GM23338 (cell line): ENCODE results near the gene PARD3. TPM values are rescaled to one million over a fixed set of nuclear protein-coding genes. Genes with fewer than 3 reads are reported as not detected.

Experiments
- ATAC-seq: fragments of 200-7000 bp; cut with Tn5 transposase; 3 replicates; pipeline ENCODE4 v1.9.1; 2020
- DNase-seq: peaks from one replicate; pipeline ENCODE4 v3.0.0-alpha.2; 2015; ENCODE audit warnings: low spot score
- H2AFZ ChIP-seq: fragments of 200-600 bp; sonication (generic); 2 replicates; pipeline ENCODE4 v1.8.0; 2016; ENCODE audit warnings: antibody characterized with exemption, mild to moderate bottlenecking, moderate library complexity
- H3F3A ChIP-seq: fragments of 200-600 bp; sonication (generic); replicated peaks from 2 replicates; pipeline ENCODE4 v1.8.0; 2017; ENCODE audit warnings: antibody characterized with exemption, mixed run types, low read depth
- H3K27ac ChIP-seq: fragments of 200-600 bp; sonication (generic); 2 replicates; pipeline ENCODE4 v1.6.1; 2016; ENCODE audit warnings: low read depth
- H3K27me3 ChIP-seq: fragments of 200-600 bp; sonication (generic); 2 replicates; pipeline ENCODE4 v1.8.0; 2016; ENCODE audit warnings: mild to moderate bottlenecking, mixed run types, moderate library complexity; ENCODE audit not compliant: insufficient read depth
- H3K36me3 ChIP-seq: fragments of 200-600 bp; sonication (generic); 2 replicates; pipeline ENCODE4 v1.8.0; 2016; ENCODE audit warnings: mild to moderate bottlenecking; ENCODE audit not compliant: insufficient read depth
- H3K4me1 ChIP-seq: fragments of 200-600 bp; sonication (generic); 2 replicates; pipeline ENCODE4 v1.8.0; 2016; ENCODE audit warnings: mild to moderate bottlenecking, moderate library complexity; ENCODE audit not compliant: insufficient read depth
- H3K4me2 ChIP-seq: fragments of 200-600 bp; sonication (generic); 2 replicates; pipeline ENCODE4 v1.7.1; 2017; ENCODE audit warnings: mixed run types
- H3K4me3 ChIP-seq: fragments of 200-600 bp; sonication (generic); 2 replicates; pipeline ENCODE4 v1.6.1; 2016; ENCODE audit warnings: mixed run types
- H3K79me2 ChIP-seq: fragments of 200-600 bp; sonication (generic); replicated peaks from 2 replicates; pipeline ENCODE4 v1.8.0; 2017; ENCODE audit warnings: mild to moderate bottlenecking; ENCODE audit not compliant: insufficient read depth
- H3K9me2 ChIP-seq: fragments of 200-600 bp; sonication (generic); 2 replicates; pipeline ENCODE4 v1.8.0; 2017; ENCODE audit not compliant: insufficient read depth
- H4K20me1 ChIP-seq: fragments of 200-600 bp; sonication (generic); replicated peaks from 2 replicates; pipeline ENCODE4 v1.8.0; 2017; ENCODE audit warnings: mild to moderate bottlenecking; ENCODE audit not compliant: insufficient read depth
- H3K27ac Mint-ChIP-seq: 2 replicates; pipeline ENCODE4 v1.8.0; 2020; ENCODE audit warnings: inconsistent platforms, mild to moderate bottlenecking, moderate library complexity, mixed read lengths
- H3K27me3 Mint-ChIP-seq: 3 replicates; pipeline ENCODE4 v1.8.0; 2022; ENCODE audit warnings: low read depth, mild to moderate bottlenecking, moderate library complexity, mixed read lengths, inconsistent platforms; ENCODE audit not compliant: insufficient read depth, poor library complexity
- H3K36me3 Mint-ChIP-seq: 3 replicates; pipeline ENCODE4 v1.8.0; 2021; ENCODE audit warnings: low read depth, mild to moderate bottlenecking, inconsistent platforms, moderate library complexity, mixed read lengths
- H3K4me1 Mint-ChIP-seq: 3 replicates; pipeline ENCODE4 v1.8.0; 2020; ENCODE audit warnings: mild to moderate bottlenecking, inconsistent platforms, mixed read lengths
- H3K4me3 Mint-ChIP-seq: 3 replicates; pipeline ENCODE4 v1.8.0; 2021; ENCODE audit warnings: moderate library complexity, mild to moderate bottlenecking, inconsistent platforms, mixed read lengths
- H3K9me3 Mint-ChIP-seq: 3 replicates; pipeline ENCODE4 v1.8.0; 2020; ENCODE audit warnings: moderate library complexity, mild to moderate bottlenecking, inconsistent platforms, mixed read lengths
- EZH2 ChIP-seq: fragments of 200-600 bp; sonication (generic); IDR thresholded peaks from one replicate; pipeline ENCODE4 v1.8.0; 2017; ENCODE audit warnings: antibody characterized with exemption, mild to moderate bottlenecking, low read depth; ENCODE audit not compliant: unreplicated experiment
- EZH2phosphoT487 ChIP-seq: fragments of 200-600 bp; sonication (generic); IDR thresholded peaks from one replicate; pipeline ENCODE4 v1.8.1; 2018; ENCODE audit warnings: antibody characterized with exemption; ENCODE audit not compliant: unreplicated experiment
- JUNB ChIP-seq: IDR thresholded peaks from one replicate; pipeline ENCODE4 v1.6.1; 2016; ENCODE audit warnings: antibody characterized with exemption; ENCODE audit not compliant: unreplicated experiment
- POLR2AphosphoS5 ChIP-seq: IDR thresholded peaks from 2 replicates; pipeline ENCODE4 v1.6.1; 2016; ENCODE audit warnings: antibody characterized with exemption, low read depth
- ZNF114 ChIP-seq: fragments of 250-450 bp; sonication (Bioruptor Pico); IDR thresholded peaks from 2 replicates; pipeline ENCODE4 v1.5.0; 2020; ENCODE audit warnings: mild to moderate bottlenecking, moderate library complexity
- ZNF331 ChIP-seq: fragments of 250-450 bp; sonication (Bioruptor Pico); IDR thresholded peaks from 2 replicates; pipeline ENCODE4 v1.5.0; 2020; ENCODE audit warnings: low read depth, mild to moderate bottlenecking, moderate library complexity
- polyA plus RNA-seq: library from polyadenylated mRNA; unstranded; fragments of >200 nt; fragmentation: Nextera tagmentation; extraction: Ambion mirVana; gene quantifications from 2 replicates; pipeline ENCODE4 v1.2.1, GENCODE V29; 2016
- total RNA-seq: library from RNA; depleted of rRNA; stranded (reverse); fragments of >200 nt; shearing (Covaris generic); gene quantifications from 2 replicates; pipeline ENCODE4 v1.2.3, GENCODE V29; 2014
- TF ChIP-seq, protein P1 (sequence below): fragments of 250-450 bp; sonication (Bioruptor Pico); IDR thresholded peaks from 2 replicates; pipeline ENCODE4 v1.5.0; 2020; ENCODE audit warnings: mild to moderate bottlenecking, moderate library complexity
- TF ChIP-seq, protein P2 (sequence below): IDR thresholded peaks from one replicate; pipeline ENCODE4 v1.6.1; 2018; ENCODE audit warnings: antibody characterized with exemption; ENCODE audit not compliant: unreplicated experiment
- TF ChIP-seq, protein P3 (sequence below), 2 experiments: fragments of 200-600 bp in 1 of 2; sonication (generic) in 1 of 2; conservative IDR thresholded peaks; 2 replicates each; pipeline versions ENCODE4 v1.5.1 to v1.6.1; 2016 to 2017; ENCODE audit warnings: antibody characterized with exemption in 2 of 2, low read depth in 2 of 2, mild to moderate bottlenecking in 2 of 2, moderate library complexity in 1 of 2
- TF ChIP-seq, protein P4 (sequence below): IDR thresholded peaks from 2 replicates; pipeline ENCODE4 v1.6.1; 2016; ENCODE audit warnings: antibody characterized with exemption

PARD3 gene
- total and polyA plus RNA-seq, 2 experiments from 2014 or later = 30.2 to 51.4 TPM

DNA sequence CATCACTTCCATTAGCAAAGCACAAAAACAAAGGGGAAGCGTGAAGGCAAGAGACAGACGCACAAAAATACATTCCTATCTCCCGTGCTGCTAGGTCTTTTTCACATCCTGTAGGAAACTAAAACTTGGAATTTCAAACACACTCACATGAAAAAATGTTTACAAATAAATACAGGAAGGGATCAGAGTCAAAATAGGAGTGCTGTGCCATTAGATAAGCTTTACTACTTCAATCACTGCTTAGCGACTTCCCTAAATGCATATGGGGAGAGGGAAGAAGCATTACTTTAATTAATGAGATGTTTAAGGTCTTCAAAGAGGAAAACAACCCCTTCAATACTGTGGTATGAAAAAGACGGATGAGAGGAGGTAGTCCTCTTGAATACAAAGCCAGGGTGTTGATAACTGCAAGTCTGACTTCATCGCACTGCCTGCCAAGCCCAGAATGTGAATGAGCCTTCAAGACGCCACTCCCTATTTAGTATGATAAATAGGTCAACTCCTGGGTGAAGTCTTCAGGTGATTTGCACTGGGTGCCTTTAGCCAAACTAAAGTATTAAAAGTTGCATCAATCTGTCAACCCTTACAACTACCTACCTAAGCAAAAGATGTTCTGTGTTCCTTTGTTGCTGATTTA is 13.9 kb downstream of the PARD3 start:
- DNase-seq = no peak
- Histone ChIP-seq H3K4me1 (peaks cover 14% of the 10 kb centered on the region), H4K20me1 (peaks cover 22% of the 10 kb centered on the region)

More for the DNA sequence above, 13.9 kb downstream of the PARD3 start:
- TF ChIP-seq JUNB (no peak), ZNF114 (CRISPR knock-in tag) (no peak), EZH2phosphoT487 (no peak), EZH2 (no peak), ZNF331 (CRISPR knock-in tag) (no peak), POLR2AphosphoS5 (no peak)
- TF ChIP-seq, protein P1, sequence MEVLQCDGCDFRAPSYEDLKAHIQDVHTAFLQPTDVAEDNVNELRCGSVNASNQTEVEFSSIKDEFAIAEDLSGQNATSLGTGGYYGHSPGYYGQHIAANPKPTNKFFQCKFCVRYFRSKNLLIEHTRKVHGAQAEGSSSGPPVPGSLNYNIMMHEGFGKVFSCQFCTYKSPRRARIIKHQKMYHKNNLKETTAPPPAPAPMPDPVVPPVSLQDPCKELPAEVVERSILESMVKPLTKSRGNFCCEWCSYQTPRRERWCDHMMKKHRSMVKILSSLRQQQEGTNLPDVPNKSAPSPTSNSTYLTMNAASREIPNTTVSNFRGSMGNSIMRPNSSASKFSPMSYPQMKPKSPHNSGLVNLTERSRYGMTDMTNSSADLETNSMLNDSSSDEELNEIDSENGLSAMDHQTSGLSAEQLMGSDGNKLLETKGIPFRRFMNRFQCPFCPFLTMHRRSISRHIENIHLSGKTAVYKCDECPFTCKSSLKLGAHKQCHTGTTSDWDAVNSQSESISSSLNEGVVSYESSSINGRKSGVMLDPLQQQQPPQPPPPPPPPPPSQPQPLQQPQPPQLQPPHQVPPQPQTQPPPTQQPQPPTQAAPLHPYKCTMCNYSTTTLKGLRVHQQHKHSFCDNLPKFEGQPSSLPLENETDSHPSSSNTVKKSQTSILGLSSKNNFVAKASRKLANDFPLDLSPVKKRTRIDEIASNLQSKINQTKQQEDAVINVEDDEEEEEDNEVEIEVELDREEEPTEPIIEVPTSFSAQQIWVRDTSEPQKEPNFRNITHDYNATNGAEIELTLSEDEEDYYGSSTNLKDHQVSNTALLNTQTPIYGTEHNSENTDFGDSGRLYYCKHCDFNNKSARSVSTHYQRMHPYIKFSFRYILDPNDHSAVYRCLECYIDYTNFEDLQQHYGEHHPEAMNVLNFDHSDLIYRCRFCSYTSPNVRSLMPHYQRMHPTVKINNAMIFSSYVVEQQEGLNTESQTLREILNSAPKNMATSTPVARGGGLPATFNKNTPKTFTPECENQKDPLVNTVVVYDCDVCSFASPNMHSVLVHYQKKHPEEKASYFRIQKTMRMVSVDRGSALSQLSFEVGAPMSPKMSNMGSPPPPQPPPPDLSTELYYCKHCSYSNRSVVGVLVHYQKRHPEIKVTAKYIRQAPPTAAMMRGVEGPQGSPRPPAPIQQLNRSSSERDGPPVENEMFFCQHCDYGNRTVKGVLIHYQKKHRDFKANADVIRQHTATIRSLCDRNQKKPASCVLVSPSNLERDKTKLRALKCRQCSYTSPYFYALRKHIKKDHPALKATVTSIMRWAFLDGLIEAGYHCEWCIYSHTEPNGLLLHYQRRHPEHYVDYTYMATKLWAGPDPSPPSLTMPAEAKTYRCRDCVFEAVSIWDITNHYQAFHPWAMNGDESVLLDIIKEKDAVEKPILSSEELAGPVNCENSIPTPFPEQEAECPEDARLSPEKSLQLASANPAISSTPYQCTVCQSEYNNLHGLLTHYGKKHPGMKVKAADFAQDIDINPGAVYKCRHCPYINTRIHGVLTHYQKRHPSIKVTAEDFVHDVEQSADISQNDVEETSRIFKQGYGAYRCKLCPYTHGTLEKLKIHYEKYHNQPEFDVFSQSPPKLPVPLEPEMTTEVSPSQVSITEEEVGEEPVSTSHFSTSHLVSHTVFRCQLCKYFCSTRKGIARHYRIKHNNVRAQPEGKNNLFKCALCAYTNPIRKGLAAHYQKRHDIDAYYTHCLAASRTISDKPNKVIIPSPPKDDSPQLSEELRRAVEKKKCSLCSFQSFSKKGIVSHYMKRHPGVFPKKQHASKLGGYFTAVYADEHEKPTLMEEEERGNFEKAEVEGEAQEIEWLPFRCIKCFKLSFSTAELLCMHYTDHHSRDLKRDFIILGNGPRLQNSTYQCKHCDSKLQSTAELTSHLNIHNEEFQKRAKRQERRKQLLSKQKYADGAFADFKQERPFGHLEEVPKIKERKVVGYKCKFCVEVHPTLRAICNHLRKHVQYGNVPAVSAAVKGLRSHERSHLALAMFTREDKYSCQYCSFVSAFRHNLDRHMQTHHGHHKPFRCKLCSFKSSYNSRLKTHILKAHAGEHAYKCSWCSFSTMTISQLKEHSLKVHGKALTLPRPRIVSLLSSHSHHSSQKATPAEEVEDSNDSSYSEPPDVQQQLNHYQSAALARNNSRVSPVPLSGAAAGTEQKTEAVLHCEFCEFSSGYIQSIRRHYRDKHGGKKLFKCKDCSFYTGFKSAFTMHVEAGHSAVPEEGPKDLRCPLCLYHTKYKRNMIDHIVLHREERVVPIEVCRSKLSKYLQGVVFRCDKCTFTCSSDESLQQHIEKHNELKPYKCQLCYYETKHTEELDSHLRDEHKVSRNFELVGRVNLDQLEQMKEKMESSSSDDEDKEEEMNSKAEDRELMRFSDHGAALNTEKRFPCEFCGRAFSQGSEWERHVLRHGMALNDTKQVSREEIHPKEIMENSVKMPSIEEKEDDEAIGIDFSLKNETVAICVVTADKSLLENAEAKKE (CRISPR knock-in tag) = no peak
- TF ChIP-seq, protein P2, sequence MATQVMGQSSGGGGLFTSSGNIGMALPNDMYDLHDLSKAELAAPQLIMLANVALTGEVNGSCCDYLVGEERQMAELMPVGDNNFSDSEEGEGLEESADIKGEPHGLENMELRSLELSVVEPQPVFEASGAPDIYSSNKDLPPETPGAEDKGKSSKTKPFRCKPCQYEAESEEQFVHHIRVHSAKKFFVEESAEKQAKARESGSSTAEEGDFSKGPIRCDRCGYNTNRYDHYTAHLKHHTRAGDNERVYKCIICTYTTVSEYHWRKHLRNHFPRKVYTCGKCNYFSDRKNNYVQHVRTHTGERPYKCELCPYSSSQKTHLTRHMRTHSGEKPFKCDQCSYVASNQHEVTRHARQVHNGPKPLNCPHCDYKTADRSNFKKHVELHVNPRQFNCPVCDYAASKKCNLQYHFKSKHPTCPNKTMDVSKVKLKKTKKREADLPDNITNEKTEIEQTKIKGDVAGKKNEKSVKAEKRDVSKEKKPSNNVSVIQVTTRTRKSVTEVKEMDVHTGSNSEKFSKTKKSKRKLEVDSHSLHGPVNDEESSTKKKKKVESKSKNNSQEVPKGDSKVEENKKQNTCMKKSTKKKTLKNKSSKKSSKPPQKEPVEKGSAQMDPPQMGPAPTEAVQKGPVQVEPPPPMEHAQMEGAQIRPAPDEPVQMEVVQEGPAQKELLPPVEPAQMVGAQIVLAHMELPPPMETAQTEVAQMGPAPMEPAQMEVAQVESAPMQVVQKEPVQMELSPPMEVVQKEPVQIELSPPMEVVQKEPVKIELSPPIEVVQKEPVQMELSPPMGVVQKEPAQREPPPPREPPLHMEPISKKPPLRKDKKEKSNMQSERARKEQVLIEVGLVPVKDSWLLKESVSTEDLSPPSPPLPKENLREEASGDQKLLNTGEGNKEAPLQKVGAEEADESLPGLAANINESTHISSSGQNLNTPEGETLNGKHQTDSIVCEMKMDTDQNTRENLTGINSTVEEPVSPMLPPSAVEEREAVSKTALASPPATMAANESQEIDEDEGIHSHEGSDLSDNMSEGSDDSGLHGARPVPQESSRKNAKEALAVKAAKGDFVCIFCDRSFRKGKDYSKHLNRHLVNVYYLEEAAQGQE = no peak
- TF ChIP-seq, protein P3, sequence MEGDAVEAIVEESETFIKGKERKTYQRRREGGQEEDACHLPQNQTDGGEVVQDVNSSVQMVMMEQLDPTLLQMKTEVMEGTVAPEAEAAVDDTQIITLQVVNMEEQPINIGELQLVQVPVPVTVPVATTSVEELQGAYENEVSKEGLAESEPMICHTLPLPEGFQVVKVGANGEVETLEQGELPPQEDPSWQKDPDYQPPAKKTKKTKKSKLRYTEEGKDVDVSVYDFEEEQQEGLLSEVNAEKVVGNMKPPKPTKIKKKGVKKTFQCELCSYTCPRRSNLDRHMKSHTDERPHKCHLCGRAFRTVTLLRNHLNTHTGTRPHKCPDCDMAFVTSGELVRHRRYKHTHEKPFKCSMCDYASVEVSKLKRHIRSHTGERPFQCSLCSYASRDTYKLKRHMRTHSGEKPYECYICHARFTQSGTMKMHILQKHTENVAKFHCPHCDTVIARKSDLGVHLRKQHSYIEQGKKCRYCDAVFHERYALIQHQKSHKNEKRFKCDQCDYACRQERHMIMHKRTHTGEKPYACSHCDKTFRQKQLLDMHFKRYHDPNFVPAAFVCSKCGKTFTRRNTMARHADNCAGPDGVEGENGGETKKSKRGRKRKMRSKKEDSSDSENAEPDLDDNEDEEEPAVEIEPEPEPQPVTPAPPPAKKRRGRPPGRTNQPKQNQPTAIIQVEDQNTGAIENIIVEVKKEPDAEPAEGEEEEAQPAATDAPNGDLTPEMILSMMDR (conservative IDR thresholded peaks at IDR 0.05; ENCODE audit: low read depth in 2 of 2) = no peak
- TF ChIP-seq, protein P4, sequence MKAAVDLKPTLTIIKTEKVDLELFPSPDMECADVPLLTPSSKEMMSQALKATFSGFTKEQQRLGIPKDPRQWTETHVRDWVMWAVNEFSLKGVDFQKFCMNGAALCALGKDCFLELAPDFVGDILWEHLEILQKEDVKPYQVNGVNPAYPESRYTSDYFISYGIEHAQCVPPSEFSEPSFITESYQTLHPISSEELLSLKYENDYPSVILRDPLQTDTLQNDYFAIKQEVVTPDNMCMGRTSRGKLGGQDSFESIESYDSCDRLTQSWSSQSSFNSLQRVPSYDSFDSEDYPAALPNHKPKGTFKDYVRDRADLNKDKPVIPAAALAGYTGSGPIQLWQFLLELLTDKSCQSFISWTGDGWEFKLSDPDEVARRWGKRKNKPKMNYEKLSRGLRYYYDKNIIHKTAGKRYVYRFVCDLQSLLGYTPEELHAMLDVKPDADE = no peak
- H2AFZ ChIP-seq = no peak overlapping the region
- no peaks in the 10 kb centered on the region for H3K36me3 ChIP-seq
- Mint-ChIP-seq H3K27ac (no peak overlapping the region), H3K4me1 (peaks cover 25% of the 10 kb centered on the region), H3K27me3 (peaks cover 5% of the 10 kb centered on the region), H3K36me3 (peaks cover 5% of the 10 kb centered on the region; the same call in 1 of the 3 replicates), H3K4me3 (no peak overlapping the region), H3K9me3 (no peaks in the 10 kb centered on the region)
- H3K4me2 ChIP-seq = no peak overlapping the region; the same call in 1 of the 2 replicates
- no peaks in the 10 kb centered on the region for H3F3A ChIP-seq
- H3K4me3 ChIP-seq = no peak overlapping the region
- no peaks in the 10 kb centered on the region for H3K9me2 ChIP-seq
- H3K27ac ChIP-seq = peak overlapping the region; percentile 16; the same call in 1 of the 2 replicates
- peaks cover 100% of the 10 kb centered on the region for H3K79me2 ChIP-seq
- no peaks in the 10 kb centered on the region for H3K27me3 ChIP-seq
- peak; percentile 57 for ATAC-seq
